HepG2 (cell line): ENCODE measurements around the gene SERPINA3. TPM values are rescaled to one million over a fixed set of nuclear protein-coding genes. Genes with fewer than 3 reads are reported as not detected.

Experiments used
- EED ChIP-seq: sonication (generic); formaldehyde crosslinking; IDR thresholded peaks from 2 replicates; pipeline ENCODE4 v1.5.0; 2020; ENCODE audit warnings: mild to moderate bottlenecking, missing genetic modification reagents
- KDM4B ChIP-seq: sonication (generic); formaldehyde crosslinking; IDR thresholded peaks from 2 replicates; pipeline ENCODE4 v1.4.0; 2020; ENCODE audit warnings: missing genetic modification reagents
- NFIC ChIP-seq: IDR thresholded peaks from 2 replicates; pipeline ENCODE4 v1.6.1; 2012; ENCODE audit warnings: mild to moderate bottlenecking, low read length, inconsistent platforms
- NFYB ChIP-seq: sonication (generic); formaldehyde crosslinking; IDR thresholded peaks from 2 replicates; pipeline ENCODE4 v1.4.0; 2020; ENCODE audit warnings: missing genetic modification reagents
- NR2F1 ChIP-seq, 2 experiments: fragments of 450-650 bp in 1 of 2; formaldehyde crosslinking in 1 of 2; IDR thresholded peaks; 2 replicates each; pipeline versions ENCODE4 v1.5.0 to v1.6.1; 2016 to 2020; ENCODE audit warnings: mild to moderate bottlenecking in 1 of 2, missing compliant biosample characterization in 1 of 2, missing genetic modification reagents in 1 of 2, moderate library complexity in 1 of 2
- PCBP1 ChIP-seq: fragments of 200-400 bp; formaldehyde crosslinking; IDR thresholded peaks from 2 replicates; pipeline ENCODE4 v1.6.1; 2017; ENCODE audit warnings: mild to moderate bottlenecking, low read depth, low read length, borderline replicate concordance
- SMAD9 ChIP-seq: sonication (generic); formaldehyde crosslinking; IDR thresholded peaks from 2 replicates; pipeline ENCODE4 v1.5.1; 2020; ENCODE audit warnings: mild to moderate bottlenecking, missing genetic modification reagents
- SP140L ChIP-seq: sonication (generic); formaldehyde crosslinking; IDR thresholded peaks from 2 replicates; pipeline ENCODE4 v1.4.0; 2020; ENCODE audit warnings: missing genetic modification reagents, borderline replicate concordance
- U2AF1 ChIP-seq: fragments of 200-400 bp; formaldehyde crosslinking; optimal IDR thresholded peaks from 2 replicates; pipeline ENCODE3; 2017; ENCODE audit warnings: mild to moderate bottlenecking, low read depth, low read length
- XBP1 ChIP-seq: sonication (generic); formaldehyde crosslinking; IDR thresholded peaks from 2 replicates; pipeline ENCODE4 v1.5.0; 2020; ENCODE audit warnings: missing genetic modification reagents
- ZMYM2 ChIP-seq: sonication (generic); formaldehyde crosslinking; IDR thresholded peaks from 2 replicates; pipeline ENCODE4 v1.8.0; 2022; ENCODE audit warnings: mild to moderate bottlenecking, missing genetic modification reagents
- ZNF160 ChIP-seq: sonication (generic); formaldehyde crosslinking; IDR thresholded peaks from 2 replicates; pipeline ENCODE4 v1.8.0; 2022; ENCODE audit warnings: mild to moderate bottlenecking, inconsistent platforms, missing genetic modification reagents
- ZNF432 ChIP-seq: sonication (generic); formaldehyde crosslinking; IDR thresholded peaks from 2 replicates; pipeline ENCODE4 v1.5.0; 2020; ENCODE audit warnings: missing genetic modification reagents, mild to moderate bottlenecking, borderline replicate concordance
- ZNF678 ChIP-seq: sonication (generic); formaldehyde crosslinking; IDR thresholded peaks from 2 replicates; pipeline ENCODE4 v1.4.0; 2020; ENCODE audit warnings: mild to moderate bottlenecking, missing genetic modification reagents
- ZNF709 ChIP-seq: sonication (generic); formaldehyde crosslinking; IDR thresholded peaks from 2 replicates; pipeline ENCODE4 v1.5.0; 2020; ENCODE audit warnings: mild to moderate bottlenecking, missing genetic modification reagents
- ZNF772 ChIP-seq: sonication (generic); formaldehyde crosslinking; IDR thresholded peaks from 2 replicates; pipeline ENCODE4 v1.5.0; 2020; ENCODE audit warnings: mild to moderate bottlenecking, missing genetic modification reagents
- ZNF773 ChIP-seq: sonication (generic); formaldehyde crosslinking; IDR thresholded peaks from 2 replicates; pipeline ENCODE4 v1.4.0; 2020; ENCODE audit warnings: missing genetic modification reagents, borderline replicate concordance
- ZNF782 ChIP-seq: sonication (generic); formaldehyde crosslinking; IDR thresholded peaks from 2 replicates; pipeline ENCODE4 v1.4.0; 2020; ENCODE audit warnings: missing genetic modification reagents, mild to moderate bottlenecking, borderline replicate concordance
- polyA plus RNA-seq, 8 experiments: library from polyadenylated mRNA; depleted of rRNA in 3 of 8; stranded (reverse) in 7 of 8; unstranded in 1 of 8; fragments of >200 nt; fragmentation: Illumina TruSeq in 4 of 8; extraction: Trizol in 4 of 8; gene quantifications; 2 replicates each; pipeline versions ENCODE4 v1.2.1 to v1.2.3, GENCODE V29; 2011 to 2016; ENCODE audit warnings: low read depth in 4 of 8, missing spikeins in 1 of 8, mixed read lengths in 1 of 8; ENCODE audit not compliant: insufficient read depth in 1 of 8
- total RNA-seq, 5 experiments: library from RNA; depleted of rRNA; stranded (reverse); fragments of >200 nt; fragmentation: Illumina TruSeq; extraction: Trizol; gene quantifications; 2 replicates each; pipeline ENCODE4 v1.2.3, GENCODE V29; 2016; ENCODE audit warnings: low read depth in 1 of 5
- TF ChIP-seq, protein P1 (sequence below): sonication (generic); formaldehyde crosslinking; IDR thresholded peaks from 2 replicates; pipeline ENCODE4 v1.5.0; 2020; ENCODE audit warnings: missing genetic modification reagents, mild to moderate bottlenecking, borderline replicate concordance
- TF ChIP-seq, protein P2 (sequence below): sonication (generic); formaldehyde crosslinking; IDR thresholded peaks from 2 replicates; pipeline ENCODE4 v1.8.0; 2023; ENCODE audit warnings: mild to moderate bottlenecking, missing genetic modification reagents
- TF ChIP-seq, protein P3 (sequence below): IDR thresholded peaks from 2 replicates; pipeline ENCODE4 v1.6.1; 2016; ENCODE audit warnings: low read depth, borderline replicate concordance
- TF ChIP-seq, protein P4 (sequence below): sonication (generic); formaldehyde crosslinking; IDR thresholded peaks from 2 replicates; pipeline ENCODE4 v1.4.0; 2020; ENCODE audit warnings: missing genetic modification reagents
- TF ChIP-seq, protein P5 (sequence below): IDR thresholded peaks from 2 replicates; pipeline ENCODE4 v1.6.1; 2016; ENCODE audit warnings: low read depth, control low read depth

SERPINA3 gene
- total and polyA plus RNA-seq, 2 of the 13 experiments (the other 11 are each of a cell fraction or from before 2014, with no cell fraction given) = 825 to 2,200 TPM

DNA sequence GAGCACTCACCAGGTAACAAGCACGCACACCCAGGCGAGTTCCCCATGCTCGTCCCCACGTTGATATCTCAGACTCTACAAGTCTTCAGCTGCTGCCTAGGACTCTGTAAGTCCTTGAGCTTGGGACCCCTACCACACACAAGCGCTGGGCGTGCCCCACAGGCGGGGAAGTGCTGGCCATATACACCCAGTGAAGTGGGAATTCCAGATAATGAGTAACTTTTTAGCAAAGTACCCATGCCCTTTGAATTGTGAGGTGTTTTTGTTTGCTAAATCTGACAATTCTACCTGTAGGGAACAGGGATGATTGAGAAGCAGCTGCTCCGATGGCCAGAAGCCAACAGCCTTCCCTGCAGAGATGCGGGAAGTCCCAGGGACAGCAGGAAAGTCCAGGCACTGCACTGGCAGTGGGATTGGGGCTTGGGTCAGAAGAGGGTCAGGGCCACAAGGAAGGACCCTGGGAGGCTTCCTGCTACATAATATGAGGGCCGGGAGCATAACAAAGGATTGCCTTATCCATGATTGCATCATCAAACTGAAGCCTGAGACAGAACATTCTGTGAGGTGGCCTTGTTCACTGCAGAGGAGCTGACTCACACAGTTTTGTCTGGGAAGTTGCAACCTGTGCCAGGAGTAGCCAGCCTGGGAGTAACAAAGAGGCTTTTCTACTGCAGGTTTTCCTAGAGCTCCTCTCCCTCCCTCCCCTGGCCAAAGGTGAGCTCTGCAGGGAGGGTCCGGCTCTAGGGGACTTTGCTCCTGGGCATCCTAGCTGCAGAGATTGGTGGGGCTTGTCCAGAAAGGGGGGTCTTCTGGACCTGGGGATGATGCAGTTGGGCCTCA lies 13.2 kb upstream of the SERPINA3 start (continued):
- TF ChIP-seq, protein P1, sequence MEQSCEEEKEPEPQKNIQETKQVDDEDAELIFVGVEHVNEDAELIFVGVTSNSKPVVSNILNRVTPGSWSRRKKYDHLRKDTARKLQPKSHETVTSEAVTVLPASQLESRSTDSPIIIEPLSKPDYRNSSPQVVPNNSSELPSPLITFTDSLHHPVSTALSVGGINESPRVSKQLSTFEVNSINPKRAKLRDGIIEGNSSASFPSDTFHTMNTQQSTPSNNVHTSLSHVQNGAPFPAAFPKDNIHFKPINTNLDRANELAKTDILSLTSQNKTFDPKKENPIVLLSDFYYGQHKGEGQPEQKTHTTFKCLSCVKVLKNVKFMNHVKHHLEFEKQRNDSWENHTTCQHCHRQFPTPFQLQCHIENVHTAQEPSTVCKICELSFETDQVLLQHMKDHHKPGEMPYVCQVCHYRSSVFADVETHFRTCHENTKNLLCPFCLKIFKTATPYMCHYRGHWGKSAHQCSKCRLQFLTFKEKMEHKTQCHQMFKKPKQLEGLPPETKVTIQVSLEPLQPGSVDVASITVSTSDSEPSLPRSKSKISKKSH (CRISPR knock-in tag) = no peak
- TF ChIP-seq ZNF160 (CRISPR knock-in tag) = no peak; the same call in 1 of the 2 replicates
- TF ChIP-seq ZMYM2 (CRISPR knock-in tag) = 0 out of 2 replicates have a peak, but pooled peaks have one; percentile 78
- no peak for TF ChIP-seq XBP1 (CRISPR knock-in tag)
- peak; percentile 89; the same call in 1 of the 2 replicates for TF ChIP-seq KDM4B (CRISPR knock-in tag)
- no peak for TF ChIP-seq PCBP1
- TF ChIP-seq U2AF1 = no peak
- TF ChIP-seq, protein P2, sequence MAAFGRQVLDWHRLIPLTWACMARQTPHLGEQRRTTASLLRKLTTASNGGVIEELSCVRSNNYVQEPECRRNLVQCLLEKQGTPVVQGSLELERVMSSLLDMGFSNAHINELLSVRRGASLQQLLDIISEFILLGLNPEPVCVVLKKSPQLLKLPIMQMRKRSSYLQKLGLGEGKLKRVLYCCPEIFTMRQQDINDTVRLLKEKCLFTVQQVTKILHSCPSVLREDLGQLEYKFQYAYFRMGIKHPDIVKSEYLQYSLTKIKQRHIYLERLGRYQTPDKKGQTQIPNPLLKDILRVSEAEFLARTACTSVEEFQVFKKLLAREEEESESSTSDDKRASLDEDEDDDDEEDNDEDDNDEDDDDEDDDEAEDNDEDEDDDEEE (CRISPR knock-in tag) = no peak
- no peak for TF ChIP-seq ZNF678 (CRISPR knock-in tag)
- TF ChIP-seq ZNF782 (CRISPR knock-in tag) = no peak
- 0 out of 2 replicates have a peak, but pooled peaks have one; percentile 24 for TF ChIP-seq ZNF773
- no peak; the same call in none of the 2 replicates for TF ChIP-seq ZNF772
- TF ChIP-seq, protein P3, sequence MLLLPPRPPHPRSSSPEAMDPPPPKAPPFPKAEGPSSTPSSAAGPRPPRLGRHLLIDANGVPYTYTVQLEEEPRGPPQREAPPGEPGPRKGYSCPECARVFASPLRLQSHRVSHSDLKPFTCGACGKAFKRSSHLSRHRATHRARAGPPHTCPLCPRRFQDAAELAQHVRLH = no peak; the same call in 1 of the 2 replicates
- no peak for TF ChIP-seq NFYB (CRISPR knock-in tag)
- TF ChIP-seq ZNF432 (CRISPR knock-in tag) = no peak
- TF ChIP-seq, protein P4, sequence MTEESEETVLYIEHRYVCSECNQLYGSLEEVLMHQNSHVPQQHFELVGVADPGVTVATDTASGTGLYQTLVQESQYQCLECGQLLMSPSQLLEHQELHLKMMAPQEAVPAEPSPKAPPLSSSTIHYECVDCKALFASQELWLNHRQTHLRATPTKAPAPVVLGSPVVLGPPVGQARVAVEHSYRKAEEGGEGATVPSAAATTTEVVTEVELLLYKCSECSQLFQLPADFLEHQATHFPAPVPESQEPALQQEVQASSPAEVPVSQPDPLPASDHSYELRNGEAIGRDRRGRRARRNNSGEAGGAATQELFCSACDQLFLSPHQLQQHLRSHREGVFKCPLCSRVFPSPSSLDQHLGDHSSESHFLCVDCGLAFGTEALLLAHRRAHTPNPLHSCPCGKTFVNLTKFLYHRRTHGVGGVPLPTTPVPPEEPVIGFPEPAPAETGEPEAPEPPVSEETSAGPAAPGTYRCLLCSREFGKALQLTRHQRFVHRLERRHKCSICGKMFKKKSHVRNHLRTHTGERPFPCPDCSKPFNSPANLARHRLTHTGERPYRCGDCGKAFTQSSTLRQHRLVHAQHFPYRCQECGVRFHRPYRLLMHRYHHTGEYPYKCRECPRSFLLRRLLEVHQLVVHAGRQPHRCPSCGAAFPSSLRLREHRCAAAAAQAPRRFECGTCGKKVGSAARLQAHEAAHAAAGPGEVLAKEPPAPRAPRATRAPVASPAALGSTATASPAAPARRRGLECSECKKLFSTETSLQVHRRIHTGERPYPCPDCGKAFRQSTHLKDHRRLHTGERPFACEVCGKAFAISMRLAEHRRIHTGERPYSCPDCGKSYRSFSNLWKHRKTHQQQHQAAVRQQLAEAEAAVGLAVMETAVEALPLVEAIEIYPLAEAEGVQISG = peak; percentile 77
- no peak for TF ChIP-seq SP140L
- TF ChIP-seq EED (CRISPR knock-in tag) = no peak
- TF ChIP-seq NR2F1 (CRISPR knock-in tag; IDR thresholded peaks at IDR 0.05) = peak; percentile 95 to 96
- peak; percentile 98 for TF ChIP-seq NFIC
- TF ChIP-seq SMAD9 = no peak
- no peak for TF ChIP-seq ZNF709 (CRISPR knock-in tag)
- TF ChIP-seq, protein P5, sequence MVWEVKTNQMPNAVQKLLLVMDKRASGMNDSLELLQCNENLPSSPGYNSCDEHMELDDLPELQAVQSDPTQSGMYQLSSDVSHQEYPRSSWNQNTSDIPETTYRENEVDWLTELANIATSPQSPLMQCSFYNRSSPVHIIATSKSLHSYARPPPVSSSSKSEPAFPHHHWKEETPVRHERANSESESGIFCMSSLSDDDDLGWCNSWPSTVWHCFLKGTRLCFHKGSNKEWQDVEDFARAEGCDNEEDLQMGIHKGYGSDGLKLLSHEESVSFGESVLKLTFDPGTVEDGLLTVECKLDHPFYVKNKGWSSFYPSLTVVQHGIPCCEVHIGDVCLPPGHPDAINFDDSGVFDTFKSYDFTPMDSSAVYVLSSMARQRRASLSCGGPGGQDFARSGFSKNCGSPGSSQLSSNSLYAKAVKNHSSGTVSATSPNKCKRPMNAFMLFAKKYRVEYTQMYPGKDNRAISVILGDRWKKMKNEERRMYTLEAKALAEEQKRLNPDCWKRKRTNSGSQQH (CRISPR knock-in tag) = peak; percentile 85; the same call in 1 of the 2 replicates
